CMK (cell line): Measurements from ENCODE around the gene DUOX1.

Experiments
- DNase-seq: peaks from one replicate; pipeline ENCODE4 v3.0.0-alpha.2; 2010; ENCODE audit warnings: low read depth

The DUOX1 gene

GRCh38 chr15:45106002-45106790 lies 23.6 kb upstream of the DUOX1 start:
- DNase-seq: no peak

- no peak for DNase-seq
Observed at GRCh38 chr15:45107941-45108630, 21.7 kb upstream of the DUOX1 start.

DNA sequence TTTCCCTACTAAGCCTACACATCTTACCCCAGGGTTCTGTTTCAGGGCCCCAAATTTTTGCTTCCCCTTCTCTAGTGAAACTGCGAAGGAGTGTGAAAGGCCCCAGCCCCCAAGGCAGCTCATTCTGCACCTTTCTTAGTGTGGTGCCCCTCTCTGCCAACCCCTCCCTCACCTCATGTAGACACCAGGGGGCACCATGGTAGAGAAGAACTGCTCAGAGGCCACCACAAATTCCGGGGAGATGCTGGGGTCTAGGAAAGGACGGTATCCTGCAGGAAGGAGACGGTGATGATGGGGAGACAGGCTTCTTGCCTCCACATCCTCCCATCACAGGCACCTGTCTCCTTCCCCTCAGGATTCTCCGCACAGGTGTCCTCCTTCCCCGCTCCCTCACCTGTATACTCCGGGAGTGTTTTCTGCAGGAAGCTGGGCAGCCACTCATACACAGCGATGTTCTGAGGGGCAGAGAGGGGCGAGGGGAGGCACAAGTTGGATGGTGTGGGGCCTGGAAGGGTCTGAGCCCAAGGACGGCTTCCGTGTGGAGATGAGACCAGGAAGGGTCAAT lies 19.5 kb upstream of the DUOX1 start:
- DNase-seq: no peak

DNA sequence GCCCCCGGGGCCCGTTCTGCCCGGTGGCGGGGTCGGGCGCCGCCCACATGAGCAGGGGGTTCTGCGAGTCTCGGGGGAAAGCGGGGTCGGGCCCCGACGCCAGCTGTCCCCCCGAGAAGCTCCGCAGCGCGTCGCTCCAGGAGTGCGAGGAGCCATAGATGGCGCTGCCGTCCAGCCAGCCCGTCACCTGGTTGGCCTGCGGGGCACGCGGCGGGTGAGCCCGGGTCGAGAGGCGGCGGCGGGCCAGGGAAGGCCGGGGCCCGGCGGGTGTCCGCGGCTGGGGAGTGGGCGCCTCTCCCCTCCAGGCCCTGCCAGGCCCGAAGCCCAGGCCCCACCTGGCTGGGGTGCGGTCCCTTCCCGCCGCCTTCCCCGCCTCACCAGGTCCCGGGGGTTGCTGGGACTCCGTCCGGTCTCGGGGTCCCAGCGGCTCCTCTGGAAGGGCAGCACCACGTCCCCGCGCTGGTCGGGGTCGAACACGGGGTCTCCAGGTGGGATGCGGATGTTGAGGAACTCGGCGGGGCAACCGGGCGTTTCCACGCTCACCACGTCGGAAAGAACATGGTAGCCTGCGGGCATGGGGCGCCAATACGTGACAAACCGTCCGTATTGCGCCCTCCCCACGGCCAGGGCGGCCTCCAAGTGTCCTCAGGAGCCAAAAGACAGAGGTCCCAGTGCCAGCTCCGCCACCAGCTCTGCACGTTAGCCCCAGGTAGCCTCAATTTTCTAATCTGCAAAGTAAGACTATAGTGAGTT lies 18.2 kb upstream of the DUOX1 start:
- DNase-seq: no peak

DNA sequence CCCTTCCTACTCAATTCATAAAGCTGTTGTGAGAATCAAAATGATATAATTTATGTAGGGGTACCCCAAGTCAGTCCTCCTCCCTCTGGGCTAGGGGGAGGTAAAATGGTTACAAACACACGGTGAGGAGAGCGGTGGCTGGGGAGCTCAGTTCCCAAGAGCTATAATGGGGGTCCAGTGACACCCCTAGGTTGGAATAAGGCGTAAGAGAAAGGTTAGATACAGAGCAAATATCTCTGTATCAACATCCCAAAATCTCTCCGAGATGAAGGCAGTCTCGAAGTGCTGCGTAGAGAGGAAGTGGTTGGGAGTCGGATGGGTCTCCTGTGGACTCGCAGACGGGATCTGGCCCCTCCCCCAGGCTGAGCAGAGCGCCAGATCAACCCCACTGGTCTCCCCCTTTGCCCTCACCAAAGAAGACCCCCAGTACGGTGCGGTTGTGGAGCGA lies 17.6 kb upstream of the DUOX1 start:
- no peak for DNase-seq

- no peak for DNase-seq
Observed at GRCh38 chr15:45112591-45113379, 17.0 kb upstream of the DUOX1 start.

- no peak for DNase-seq
Observed at GRCh38 chr15:45113380-45113990, 16.3 kb upstream of the DUOX1 start.

DNA sequence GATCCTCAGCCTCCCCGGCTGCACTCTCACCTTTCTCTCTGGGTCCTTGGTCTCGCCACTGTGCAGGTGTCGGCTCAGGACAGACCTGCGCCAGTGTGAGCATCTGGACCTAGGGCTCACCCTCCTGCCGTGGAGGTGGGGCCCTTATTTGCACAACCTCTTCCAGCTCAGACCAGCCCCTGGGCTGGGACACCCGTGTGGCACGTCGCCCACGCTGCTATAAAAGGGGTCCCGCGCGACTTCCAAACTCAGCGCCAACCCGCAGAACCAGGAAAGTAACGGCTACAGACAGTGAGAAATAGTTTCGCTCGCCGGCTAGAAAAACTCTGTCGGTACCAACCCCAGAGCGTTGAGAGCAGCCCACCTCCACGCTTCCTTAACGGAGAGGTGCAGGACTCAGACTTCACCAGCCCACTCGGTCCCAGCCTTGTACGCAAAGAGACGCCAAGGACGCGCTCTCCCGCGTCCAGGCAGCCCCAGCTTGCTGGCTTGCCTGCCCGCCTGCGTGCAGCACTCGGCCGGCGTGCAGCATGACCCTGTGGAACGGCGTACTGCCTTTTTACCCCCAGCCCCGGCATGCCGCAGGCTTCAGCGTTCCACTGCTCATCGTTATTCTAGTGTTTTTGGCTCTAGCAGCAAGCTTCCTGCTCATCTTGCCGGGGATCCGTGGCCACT lies 15.6 kb upstream of the DUOX1 start, which contains the start of the genes DUOX2 and DUOXA2:
DUOX2 (minus strand) TSS at position 97 of the 675 bp plus-strand sequence. CDS start 761 bp downstream, outside the sequence.
DUOXA2 (plus strand) TSS at position 251 of the 675 bp plus-strand sequence; CDS start at position 531, 280 bp downstream.
- no peak for DNase-seq

DNA sequence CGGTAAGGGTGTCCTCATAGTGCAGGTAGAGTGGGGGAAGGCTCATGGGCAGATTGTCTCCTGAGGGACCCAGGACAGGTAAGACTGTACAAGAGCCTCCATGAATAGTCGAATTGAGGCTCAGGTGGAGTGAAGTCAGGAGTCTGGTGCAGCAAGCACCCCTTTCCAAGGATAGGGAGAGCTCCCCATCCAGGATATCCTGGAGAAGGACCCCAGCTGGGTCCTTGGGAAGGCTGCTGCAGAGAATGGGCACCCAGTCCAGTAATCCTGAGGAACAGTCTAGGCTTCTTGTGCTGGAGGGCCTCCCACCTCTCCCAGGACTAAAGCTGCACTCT lies 15.1 kb upstream of the DUOX1 start:
- no peak for DNase-seq

GRCh38 chr15:45115312-45115820 lies 14.4 kb upstream of the DUOX1 start:
- DNase-seq: no peak

DNA sequence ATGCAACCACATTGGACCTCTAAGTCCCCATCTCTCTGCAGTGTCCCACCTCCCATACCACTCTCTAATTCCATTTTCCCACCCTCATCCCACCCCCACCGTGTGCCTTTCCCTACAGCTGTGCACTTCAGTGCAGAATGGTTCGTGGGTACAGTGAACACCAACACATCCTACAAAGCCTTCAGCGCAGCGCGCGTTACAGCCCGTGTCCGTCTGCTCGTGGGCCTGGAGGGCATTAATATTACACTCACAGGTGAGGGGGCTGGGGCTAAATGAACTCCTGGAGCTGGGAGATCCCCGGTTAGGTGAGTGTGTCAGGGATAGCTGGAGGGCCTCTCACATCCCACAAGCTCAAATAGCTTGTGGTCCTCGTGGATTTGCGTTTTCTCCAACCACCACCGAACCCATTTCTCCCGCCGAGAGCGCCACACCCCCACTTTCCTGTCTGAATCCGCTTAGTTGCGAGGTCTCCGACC lies 13.8 kb upstream of the DUOX1 start:
- no peak for DNase-seq

DNA sequence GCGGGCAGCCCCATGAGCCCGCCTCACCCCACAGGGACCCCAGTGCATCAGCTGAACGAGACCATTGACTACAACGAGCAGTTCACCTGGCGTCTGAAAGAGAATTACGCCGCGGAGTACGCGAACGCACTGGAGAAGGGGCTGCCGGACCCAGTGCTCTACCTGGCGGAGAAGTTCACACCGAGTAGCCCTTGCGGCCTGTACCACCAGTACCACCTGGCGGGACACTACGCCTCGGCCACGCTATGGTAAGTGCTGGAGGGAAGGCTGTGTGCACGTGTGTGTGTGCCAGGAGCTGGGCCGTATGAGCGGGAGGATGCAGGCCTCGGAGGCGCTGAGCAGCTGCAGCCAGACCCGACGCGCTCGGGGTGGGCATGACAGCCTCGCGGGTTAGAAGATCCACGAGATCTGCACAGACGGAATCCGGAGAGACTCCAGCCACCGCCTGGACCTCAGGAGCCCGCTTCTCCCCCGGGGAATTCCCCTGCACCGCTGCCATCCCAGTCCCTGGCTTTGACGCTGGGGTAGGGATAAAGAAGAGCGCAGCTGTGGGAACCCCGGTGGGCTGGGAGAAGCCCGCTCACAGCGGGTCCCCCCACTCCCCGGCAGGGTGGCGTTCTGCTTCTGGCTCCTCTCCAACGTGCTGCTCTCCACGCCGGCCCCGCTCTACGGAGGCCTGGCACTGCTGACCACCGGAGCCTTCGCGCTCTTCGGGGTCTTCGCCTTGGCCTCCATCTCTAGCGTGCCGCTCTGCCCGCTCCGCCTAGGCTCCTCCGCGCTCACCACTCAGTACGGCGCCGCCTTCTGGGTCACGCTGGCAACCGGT lies 13.1 kb upstream of the DUOX1 start:
- DNase-seq: no peak

DNA sequence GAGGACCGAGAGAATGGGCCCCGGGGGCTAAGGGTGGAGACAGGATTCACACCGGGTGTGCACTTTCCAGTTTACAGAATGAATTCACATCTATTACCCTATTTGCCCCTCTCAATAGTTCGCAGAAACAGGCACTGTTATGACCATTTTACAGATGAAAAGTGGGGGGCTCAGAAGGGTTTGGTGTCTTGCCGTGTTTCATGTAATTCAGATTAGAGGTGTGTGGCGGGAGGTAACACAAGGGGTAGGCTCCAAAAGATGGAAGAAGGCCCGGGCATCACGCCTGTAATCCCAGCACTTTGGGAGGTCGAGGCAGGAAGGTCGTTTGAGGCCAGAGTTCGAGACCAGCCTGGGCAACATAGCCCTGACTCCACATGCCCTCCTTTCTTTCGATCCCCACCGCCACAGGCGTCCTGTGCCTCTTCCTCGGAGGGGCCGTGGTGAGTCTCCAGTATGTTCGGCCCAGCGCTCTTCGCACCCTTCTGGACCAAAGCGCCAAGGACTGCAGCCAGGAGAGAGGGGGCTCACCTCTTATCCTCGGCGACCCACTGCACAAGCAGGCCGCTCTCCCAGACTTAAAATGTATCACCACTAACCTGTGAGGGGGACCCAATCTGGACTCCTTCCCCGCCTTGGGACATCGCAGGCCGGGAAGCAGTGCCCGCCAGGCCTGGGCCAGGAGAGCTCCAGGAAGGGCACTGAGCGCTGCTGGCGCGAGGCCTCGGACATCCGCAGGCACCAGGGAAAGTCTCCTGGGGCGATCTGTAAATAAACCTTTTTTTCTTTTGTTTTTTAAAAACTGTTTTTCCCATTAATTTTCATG lies 12.3 kb upstream of the DUOX1 start:
- no peak for DNase-seq

GRCh38 chr15:45118131-45118588 lies 11.6 kb upstream of the DUOX1 start:
- DNase-seq: peak; percentile 69

DNA sequence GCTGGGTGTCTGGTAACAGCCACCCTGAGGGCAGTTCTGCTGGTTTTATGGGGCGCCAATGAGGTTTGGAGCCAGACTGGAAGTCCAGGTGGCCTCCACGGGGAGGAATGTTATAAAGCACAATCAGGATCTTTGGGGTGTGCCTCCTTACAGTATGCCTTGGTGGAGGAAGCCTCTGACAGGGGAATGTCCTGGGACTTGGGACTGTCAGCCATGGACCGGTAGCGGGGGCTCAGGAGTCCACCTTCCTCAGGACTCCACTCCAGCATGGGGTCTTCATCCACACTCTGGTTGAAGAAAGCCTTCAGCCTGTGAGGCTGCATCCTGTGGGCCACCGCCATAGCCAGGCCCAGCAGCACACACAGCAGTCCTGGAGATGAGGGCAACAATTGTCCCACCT lies 10.8 kb upstream of the DUOX1 start:
- no peak for DNase-seq

- DNase-seq: no peak
Observed at GRCh38 chr15:45120081-45120972, 9.5 kb upstream of the DUOX1 start.

DNA sequence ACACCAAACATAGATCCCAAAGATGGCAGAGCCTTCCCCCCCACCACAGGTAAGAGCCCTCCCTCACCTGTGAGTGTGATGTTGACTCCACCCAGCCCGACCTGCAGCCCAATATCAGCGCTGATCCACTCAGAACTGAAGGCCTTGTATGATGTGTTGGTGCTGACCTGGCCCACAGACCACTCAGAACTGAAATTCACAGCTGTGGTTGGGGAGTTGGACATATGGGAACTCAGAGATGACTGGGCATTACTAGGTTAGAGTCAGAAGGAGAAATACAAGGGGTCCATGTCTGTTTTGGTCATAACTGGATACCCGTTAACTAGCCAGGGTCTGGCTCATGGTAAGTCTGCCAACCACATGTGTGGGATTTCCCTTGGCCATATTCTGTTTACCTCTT lies 8.8 kb upstream of the DUOX1 start:
- DNase-seq: no peak
